Right lobe of liver (tissue), 6 donors: ENCODE data around the gene DGLUCY. TPM values are rescaled to one million over a fixed set of nuclear protein-coding genes. Genes with fewer than 3 reads are reported as not detected.

Experiments
- ATAC-seq, 4 donors: fragments of 200-7000 bp; cut with Tn5 transposase; one replicate each; pipeline ENCODE4 v1.9.1; 2020; ENCODE audit warnings: mild to moderate bottlenecking in 4 of 4, moderate library complexity in 4 of 4
- DNase-seq, 3 donors: peaks; one replicate each; pipeline ENCODE4 v3.0.0-alpha.2; 2020
- H3K27ac ChIP-seq, 3 donors: fragments of 200-600 bp; one replicate each; pipeline ENCODE4 v1.8.0; 2022
- H3K27me3 ChIP-seq, 2 donors: fragments of 200-600 bp; one replicate each; pipeline ENCODE4 v1.8.0; 2022
- H3K36me3 ChIP-seq, 4 donors: fragments of 200-600 bp; sonication (generic) in 1 of 4; one replicate each; pipeline versions ENCODE4 v1.5.1 to v1.8.0; 2017 to 2022; ENCODE audit warnings: control low read depth in 1 of 4
- H3K4me1 ChIP-seq, 4 donors: fragments of 200-600 bp; sonication (generic) in 1 of 4; one replicate each; pipeline versions ENCODE4 v1.5.1 to v1.8.0; 2017 to 2022; ENCODE audit warnings: control low read depth in 1 of 4
- H3K4me3 ChIP-seq, 3 donors: fragments of 200-600 bp; one replicate each; pipeline ENCODE4 v1.8.0; 2022
- H3K9me3 ChIP-seq, 4 donors: fragments of 200-600 bp; sonication (generic) in 1 of 4; one replicate each; pipeline versions ENCODE4 v1.5.1 to v1.8.0; 2017 to 2022; ENCODE audit warnings: control low read depth in 1 of 4
- CTCF ChIP-seq, 4 donors: fragments of 200-600 bp in 3 of 4; fragments of 450-650 bp in 1 of 4; IDR thresholded peaks; one replicate each; pipeline versions ENCODE4 v1.5.1 to v1.8.0; 2016 to 2022; ENCODE audit warnings: antibody characterized with exemption in 4 of 4, mild to moderate bottlenecking in 2 of 4
- POLR2A ChIP-seq: fragments of 450-650 bp; IDR thresholded peaks from one replicate; pipeline ENCODE4 v1.6.1; 2017; ENCODE audit warnings: antibody characterized with exemption, mild to moderate bottlenecking
- WGBS: methylation state at CpG from one replicate; pipeline ENCODE4 v1.1.6; 2018; ENCODE audit warnings: low coverage, low lambda C conversion rate; ENCODE audit not compliant: insufficient coverage; ENCODE audit errors: missing lambda C conversion rate; 5-methylcytosine and 5-hydroxymethylcytosine counted together
- intact Hi-C, 2 donors: fragments of 100-400 bp; cut with DNase I; formaldehyde crosslinking; loops; one replicate each; pipeline versions ENCODE4 v1.11.2 to v1.14.1; 2022
- total RNA-seq, 6 experiments: library from RNA; depleted of rRNA in 2 of 6; stranded (reverse); fragments of >200 nt in 2 of 6; fragmentation: NEBNext Ultra II Directional in 3 of 6; extraction: Animal tissue kit (Norgen Biotek cat#: 25700) in 3 of 6; gene quantifications; one replicate each; pipeline versions ENCODE4 v1.1.0 to v1.2.4, GENCODE V29; 2016 to 2023
- donor health status: DM: no; HTN: yes; CAD: no.
- donor health status: DM: no; HTN: no; CAD: no.
- donor health status: DM: no; HTN: no; CAD: no.
- donor health status: DM: no; HTN: yes; CAD: no.
- donor health status: DM: no; HTN: yes; CAD: no.

The DGLUCY gene
- total RNA-seq, 6 experiments from 2014 or later = 26.7 to 55.6 (median 39.8) TPM

GRCh38 chr14:91159182-91159581, 45.3 kb downstream of the DGLUCY start:
- TF ChIP-seq POLR2A (no peak), CTCF (IDR thresholded peaks at IDR 0.05) (no peak)
- H3K4me1 ChIP-seq = peaks cover 0 to 61% (median 7%) of the 10 kb centered on the region in 4 donors
- H3K36me3 ChIP-seq = peaks cover 3 to 40% (median 12%) of the 10 kb centered on the region in 4 donors
- intact Hi-C loops = no loop called here
- DNase-seq (peak in 2 of 3 donors; percentile 71 to 72), ATAC-seq (peak in 2 of 4 donors; percentile 13 to 28)
- H3K27me3 ChIP-seq = no peaks in the 10 kb centered on the region
- WGBS = 45% methylated on average over 6 of the region's 6 CpGs
- peak overlapping the region in 2 of 3 donors; percentile 72 to 89 for H3K27ac ChIP-seq
- H3K4me3 ChIP-seq = no peak overlapping the region
- H3K9me3 ChIP-seq = no peaks in the 10 kb centered on the region

GRCh38 chr14:91159906-91160305, 46.0 kb downstream of the DGLUCY start:
- no peak for DNase-seq
- no peak overlapping the region for H3K4me3 ChIP-seq

GRCh38 chr14:91163316-91163715, 49.4 kb downstream of the DGLUCY start:
- Histone ChIP-seq H3K27ac (peak overlapping the region in 2 of 3 donors; percentile 80 to 82), H3K4me3 (no peak overlapping the region), H3K27me3 (no peaks in the 10 kb centered on the region), H3K9me3 (no peaks in the 10 kb centered on the region), H3K4me1 (peaks cover 0 to 44% (median 6%) of the 10 kb centered on the region in 4 donors), H3K36me3 (peaks cover 3 to 65% (median 12%) of the 10 kb centered on the region in 4 donors)
- WGBS = 52% methylated on average over 5 of the region's 14 CpGs
- intact Hi-C loops = no loop called here
- TF ChIP-seq POLR2A = no peak
- TF ChIP-seq CTCF (IDR thresholded peaks at IDR 0.05) = no peak
- DNase-seq (peak in 2 of 3 donors; percentile 54 to 58), ATAC-seq (no peak)

More at GRCh38 chr14:91159906-91160305, 46.0 kb downstream of the DGLUCY start:
- H3K36me3 ChIP-seq = peaks cover 3 to 40% (median 12%) of the 10 kb centered on the region in 4 donors
- no peaks in the 10 kb centered on the region for H3K9me3 ChIP-seq
- no peak for ATAC-seq
- intact Hi-C loops = no loop called here
- WGBS = 86% methylated on average over 5 of the region's 6 CpGs
- H3K4me1 ChIP-seq = peaks cover 0 to 62% (median 8%) of the 10 kb centered on the region in 4 donors
- peak overlapping the region in 2 of 3 donors; percentile 72 to 89 for H3K27ac ChIP-seq
- no peak for TF ChIP-seq CTCF (IDR thresholded peaks at IDR 0.05)
- TF ChIP-seq POLR2A = no peak
- H3K27me3 ChIP-seq = no peaks in the 10 kb centered on the region

GRCh38 chr14:91164676-91165075, 50.8 kb downstream of the DGLUCY start:
- TF ChIP-seq POLR2A (no peak), CTCF (IDR thresholded peaks at IDR 0.05) (no peak)
- 60% methylated on average over 1 of the region's 1 CpG for WGBS

More at GRCh38 chr14:91164676-91165075, 50.8 kb downstream of the DGLUCY start:
- no peak overlapping the region for H3K4me3 ChIP-seq
- no peaks in the 10 kb centered on the region for H3K9me3 ChIP-seq
- H3K27ac ChIP-seq = peak overlapping the region in 2 of 3 donors; percentile 80 to 82
- ATAC-seq (peak; percentile 95 to 97 (median 96)), DNase-seq (peak; percentile 81 to 96 (median 92))
- peaks cover 3 to 76% (median 12%) of the 10 kb centered on the region in 4 donors for H3K36me3 ChIP-seq
- intact Hi-C loops = no loop called here
- no peaks in the 10 kb centered on the region for H3K27me3 ChIP-seq
- peaks cover 0 to 31% (median 3%) of the 10 kb centered on the region in 4 donors for H3K4me1 ChIP-seq
